GM18867 (cell line): ENCODE measurements around the gene TSC2.
"Not testable (repeated sequence)": the region's sequence is repeated elsewhere in the genome, so short reads cannot be mapped to it uniquely, and the experiment has no call there.

Experiments
- ATAC-seq: cut with Tn5 transposase; IDR thresholded peaks from one replicate; pipeline ENCODE4 v1.9.1; 2021; ENCODE audit warnings: mild to moderate bottlenecking, moderate library complexity; ENCODE audit not compliant: unreplicated experiment

TSC2 gene

DNA sequence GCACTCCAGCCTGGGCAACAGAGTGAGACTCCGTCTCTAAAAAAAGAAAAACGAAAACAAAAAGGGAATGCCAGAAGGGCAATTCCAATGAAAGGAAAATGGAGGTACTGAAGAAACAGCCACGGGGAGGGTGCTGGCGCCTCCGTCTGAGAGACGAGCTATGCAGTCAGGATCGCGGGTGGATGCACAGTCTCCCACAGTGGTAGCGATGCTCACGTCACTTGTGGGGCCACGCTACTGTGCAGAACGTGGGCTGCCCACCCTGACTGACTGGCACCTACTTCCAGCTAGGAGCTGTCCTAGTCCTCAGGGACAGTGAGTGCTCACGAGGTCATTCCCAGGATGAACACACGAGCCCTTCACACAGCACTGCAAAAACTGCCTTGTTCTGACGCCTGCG, 53.8 kb downstream of the TSC2 start:
- not testable (repeated sequence) for ATAC-seq

DNA sequence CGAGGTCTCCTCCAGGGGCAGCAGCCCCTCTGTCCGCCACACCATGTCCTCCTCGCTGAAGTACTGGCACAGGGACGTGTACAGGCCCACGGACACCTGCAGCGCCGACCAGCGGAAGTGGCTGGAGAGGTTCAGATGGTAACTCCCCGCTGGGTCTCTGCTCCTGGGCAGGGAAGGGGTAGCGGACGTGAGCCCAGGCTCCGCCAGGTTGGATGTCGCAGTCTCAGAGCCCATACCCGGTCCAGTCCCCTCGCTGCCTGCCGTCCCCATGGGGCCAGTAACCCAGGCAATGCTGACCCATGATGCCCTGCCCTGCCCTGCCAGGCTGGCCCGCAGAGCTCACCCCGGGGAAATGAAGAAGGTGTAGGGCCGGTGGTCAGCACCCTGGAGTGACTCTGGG, 54.7 kb downstream of the TSC2 start:
- ATAC-seq = no peak

DNA sequence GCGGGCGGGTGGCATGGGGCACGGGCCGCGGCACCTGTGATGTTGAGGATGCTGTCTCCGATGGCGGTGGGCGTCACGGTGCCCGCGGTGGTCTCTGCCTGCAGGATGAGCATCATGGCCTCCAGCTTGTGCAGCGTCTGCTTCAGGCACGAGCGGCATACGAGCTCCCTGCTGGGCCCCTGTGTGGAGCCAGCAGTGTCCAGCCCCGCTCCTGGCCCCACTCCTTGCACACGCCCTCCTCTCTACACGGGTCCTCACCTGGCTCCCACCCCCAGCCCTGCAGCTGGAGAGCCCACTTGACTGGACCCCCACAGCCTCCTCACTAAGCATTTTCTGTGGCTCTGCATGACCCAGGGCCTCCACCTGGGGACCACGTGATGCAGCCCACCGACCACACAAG, 56.7 kb downstream of the TSC2 start:
- not testable (repeated sequence) for ATAC-seq

DNA sequence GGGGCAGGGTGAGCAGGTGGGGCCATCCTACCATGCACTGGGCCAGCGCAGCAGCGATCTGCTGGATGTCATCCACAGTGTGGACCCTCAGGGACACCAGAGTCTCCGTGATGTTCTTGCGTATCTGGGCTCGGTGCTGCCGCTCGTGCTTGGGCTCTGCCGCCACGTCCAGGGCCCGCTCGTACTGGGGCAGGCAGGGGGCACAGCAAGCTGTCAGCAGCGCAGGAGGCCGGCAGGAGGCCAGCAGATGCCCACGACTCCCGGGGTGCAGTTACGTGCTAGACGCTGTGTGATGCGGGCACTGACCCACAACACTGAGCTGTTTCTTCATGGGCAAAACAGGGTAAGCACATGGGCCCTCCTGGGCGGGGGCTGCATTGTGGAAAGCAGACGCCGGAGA, 57.5 kb downstream of the TSC2 start:
- ATAC-seq = not testable (repeated sequence)

DNA sequence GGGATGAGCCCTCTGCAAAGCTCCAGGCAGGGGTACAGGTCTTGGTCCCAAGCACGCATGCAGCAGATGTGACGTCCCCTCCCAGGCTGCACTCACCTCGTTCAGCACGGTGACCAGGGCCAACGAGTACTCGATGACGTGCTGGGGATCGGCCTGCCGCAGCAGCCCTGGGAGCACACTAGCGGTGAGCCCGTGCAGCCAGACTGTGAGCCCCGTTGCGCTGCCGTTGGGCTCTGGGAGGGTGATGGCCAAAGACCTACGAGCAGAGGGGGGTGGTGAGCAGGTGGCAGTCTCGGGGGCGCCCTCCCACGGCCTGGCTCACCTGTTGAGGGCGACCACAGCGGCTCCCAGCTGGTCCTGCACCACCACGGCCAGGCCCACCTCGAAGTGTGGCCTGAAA, 58.0 kb downstream of the TSC2 start:
- ATAC-seq = not testable (repeated sequence)

DNA sequence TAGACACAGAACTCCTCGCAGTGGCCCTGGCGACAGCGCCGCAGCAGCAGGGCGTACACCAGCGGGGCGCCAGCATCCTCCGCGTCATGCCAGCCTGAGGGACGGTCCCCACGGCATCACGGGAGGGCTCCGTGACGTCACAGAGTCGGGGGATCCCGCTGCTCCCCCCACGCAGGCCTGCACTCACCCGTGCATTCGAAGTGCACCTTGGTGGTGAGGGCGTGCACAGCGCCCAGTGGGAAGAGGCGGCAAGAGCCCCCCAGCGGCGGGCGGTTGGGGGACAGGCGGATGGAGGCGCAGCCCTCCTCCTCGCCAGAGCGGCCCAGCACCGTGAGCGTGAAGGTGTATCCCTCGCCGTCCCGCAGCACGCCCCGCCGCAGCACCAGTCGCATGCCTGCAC, 58.4 kb downstream of the TSC2 start:
- not testable (repeated sequence) for ATAC-seq

DNA sequence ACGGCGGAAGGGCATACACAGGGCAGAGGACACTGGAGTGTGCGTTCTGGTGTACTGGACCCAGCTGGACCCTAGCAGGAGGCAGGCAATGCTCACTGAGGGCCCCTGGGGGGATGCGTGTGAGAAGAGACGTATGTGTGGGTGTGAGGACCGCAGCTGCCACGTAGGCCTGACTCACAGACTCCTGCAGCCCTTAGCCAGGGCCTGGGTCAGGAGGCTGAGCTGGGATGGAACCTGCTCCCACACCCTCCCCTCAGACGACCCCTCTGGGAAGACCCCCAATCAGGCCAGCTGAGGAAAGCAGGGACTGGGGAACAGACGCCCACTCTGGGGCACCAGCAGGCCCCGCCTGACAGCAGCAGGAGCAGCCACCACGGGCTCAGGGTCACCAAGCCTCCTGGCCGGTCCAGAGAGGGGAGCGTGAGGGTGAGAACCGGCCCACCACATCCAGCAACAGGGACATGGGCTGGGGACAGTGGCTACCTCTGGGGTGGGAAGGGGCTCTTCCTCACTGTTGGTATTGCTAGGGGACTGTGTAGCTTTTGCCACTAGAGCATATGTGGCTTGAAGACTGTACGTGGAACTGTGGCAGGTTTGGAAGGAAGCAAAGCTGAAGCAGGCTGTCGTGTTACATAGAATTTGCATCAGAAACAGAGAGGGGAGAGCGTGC, 59.5 kb downstream of the TSC2 start:
- not testable (repeated sequence) for ATAC-seq

DNA sequence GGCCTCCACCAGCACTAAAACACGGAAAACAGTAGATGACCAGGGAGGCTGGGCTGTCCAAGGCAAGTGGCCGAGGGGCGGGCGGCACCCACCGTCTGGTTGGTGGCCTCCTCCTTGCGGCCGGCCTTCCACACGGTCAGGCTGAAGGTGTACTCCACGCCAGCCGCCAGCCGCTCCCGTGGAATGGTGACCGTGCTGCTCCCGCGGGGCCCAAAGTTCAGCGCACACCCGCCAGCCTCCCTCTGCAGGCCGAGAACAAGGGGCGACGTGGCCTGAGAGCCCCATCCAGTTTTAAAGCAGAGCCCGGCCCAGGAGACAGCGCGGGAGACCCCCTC, 60.0 kb downstream of the TSC2 start:
- not testable (repeated sequence) for ATAC-seq

DNA sequence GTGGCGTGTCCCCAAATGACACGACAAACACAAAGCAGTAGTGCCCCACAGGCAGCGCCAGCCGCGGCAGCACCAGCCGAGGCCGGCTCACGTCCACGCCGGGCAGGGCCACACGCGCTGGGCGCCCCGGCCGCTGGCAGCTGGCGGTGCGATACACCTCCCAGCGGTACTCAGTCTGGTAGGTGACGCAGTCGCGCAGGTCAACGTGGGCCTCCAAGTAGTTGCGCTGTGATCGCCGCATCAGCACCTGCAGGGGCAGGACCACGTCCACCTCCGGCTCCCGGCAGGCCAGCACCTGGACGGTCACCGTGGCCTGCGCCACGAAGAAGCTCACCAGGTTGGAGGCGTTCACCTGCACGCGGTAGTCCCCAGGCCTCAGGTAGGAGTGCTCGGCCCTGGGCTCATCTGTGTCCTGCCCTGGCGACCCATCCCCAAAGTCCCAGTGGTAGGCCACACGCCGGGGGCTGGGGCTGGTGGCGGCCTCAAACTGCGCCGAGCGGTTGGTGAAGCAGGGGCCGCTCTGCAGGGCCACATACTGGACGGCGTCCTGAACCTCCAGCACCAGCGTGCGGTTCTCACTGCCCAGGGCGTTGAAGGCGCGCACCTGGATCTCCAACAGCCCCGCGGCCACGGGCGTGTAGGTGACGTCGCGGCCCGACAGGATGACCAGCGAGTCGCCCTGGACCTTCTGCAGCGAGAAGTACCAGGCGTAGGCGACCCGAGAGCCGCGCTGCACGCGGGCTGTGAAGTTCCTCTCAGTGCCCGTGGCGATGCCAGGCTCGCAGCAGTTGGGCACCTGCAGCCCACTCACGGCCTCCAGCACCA, 60.9 kb downstream of the TSC2 start:
- ATAC-seq = not testable (repeated sequence)

DNA sequence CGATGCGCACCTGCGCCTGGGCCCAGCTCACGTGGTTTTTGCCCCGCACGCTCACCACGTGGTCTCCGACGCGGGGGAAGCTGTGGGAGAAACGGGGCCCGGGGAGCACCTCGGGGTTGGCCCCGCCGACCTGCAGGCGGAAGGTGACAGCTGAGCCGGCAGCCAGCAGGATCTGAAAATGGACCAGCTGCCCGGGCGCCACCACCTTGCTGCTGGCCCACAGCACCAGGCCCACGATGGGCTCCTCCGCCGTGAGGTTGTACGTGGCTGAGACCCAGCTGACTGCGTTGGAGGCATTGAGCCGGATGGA, 61.4 kb downstream of the TSC2 start:
- not testable (repeated sequence) for ATAC-seq

DNA sequence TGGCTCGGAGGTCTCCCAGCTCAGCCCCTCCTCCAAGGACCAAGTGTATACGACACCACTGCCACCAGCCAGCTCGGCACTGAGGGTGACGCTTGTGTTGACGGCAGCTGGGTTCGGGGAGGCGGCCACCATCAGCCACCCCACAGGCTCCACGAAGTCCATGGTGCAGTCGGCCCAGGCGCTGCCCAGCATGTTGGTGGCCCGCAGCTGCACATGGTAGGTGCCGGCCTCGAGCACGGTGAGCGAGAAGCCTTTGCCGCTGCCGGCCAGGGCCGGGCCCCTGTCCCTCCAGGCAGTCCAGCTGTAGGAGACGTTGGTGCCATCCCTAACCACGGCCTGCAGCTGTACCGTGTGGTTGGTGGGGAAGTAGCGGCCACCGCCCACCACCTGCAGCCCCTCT, 62.1 kb downstream of the TSC2 start:
- not testable (repeated sequence) for ATAC-seq

DNA sequence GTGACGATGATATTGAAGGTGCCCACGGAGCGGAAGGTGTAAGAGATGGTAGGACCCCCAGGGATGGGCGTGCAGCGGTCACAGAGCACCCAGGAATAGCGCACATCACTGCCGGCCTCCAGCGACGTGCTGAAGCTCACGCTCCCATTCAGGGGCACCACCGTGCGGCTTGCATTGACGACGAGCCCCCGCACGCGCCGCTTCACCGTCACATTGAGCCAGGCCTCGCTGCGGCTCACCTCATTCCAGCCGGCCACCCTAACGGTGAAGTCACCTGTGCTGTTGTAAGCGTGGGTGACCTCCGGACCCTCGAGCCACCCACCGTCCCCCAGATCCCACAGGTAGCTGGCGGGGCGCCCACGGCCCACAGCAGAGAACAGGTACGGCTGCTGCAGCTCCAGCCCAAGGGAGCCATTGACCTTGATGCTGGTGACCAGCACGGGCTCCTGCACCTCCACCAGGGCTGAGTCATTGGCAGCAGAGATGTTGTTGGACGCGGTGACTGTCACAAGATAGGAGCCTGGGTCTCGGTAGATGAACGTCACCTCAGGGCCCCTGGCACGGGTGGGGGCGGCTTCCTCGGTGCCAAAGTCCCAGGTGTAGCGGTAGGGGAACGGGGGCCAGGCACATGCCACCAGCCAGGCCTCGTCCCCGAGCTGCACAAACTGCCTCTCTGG, 62.7 kb downstream of the TSC2 start:
- ATAC-seq = not testable (repeated sequence)

DNA sequence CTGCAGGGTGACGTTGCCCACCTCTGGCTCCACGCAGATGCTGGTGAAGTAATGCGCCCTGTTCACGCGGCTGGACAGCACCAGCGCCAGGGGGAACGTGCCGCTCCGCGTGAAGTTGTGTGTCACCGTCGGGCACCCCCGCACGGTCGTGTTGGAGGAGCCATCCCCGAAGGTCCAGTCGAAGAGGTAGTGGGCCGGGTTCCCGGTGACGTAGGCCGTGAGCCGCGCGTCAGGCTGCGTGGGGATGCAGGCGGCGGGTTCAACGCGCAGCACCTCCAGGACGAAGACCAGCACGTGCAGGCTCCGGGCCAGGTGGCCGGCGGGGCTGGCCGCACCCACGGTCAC, 63.2 kb downstream of the TSC2 start:
- ATAC-seq = not testable (repeated sequence)

DNA sequence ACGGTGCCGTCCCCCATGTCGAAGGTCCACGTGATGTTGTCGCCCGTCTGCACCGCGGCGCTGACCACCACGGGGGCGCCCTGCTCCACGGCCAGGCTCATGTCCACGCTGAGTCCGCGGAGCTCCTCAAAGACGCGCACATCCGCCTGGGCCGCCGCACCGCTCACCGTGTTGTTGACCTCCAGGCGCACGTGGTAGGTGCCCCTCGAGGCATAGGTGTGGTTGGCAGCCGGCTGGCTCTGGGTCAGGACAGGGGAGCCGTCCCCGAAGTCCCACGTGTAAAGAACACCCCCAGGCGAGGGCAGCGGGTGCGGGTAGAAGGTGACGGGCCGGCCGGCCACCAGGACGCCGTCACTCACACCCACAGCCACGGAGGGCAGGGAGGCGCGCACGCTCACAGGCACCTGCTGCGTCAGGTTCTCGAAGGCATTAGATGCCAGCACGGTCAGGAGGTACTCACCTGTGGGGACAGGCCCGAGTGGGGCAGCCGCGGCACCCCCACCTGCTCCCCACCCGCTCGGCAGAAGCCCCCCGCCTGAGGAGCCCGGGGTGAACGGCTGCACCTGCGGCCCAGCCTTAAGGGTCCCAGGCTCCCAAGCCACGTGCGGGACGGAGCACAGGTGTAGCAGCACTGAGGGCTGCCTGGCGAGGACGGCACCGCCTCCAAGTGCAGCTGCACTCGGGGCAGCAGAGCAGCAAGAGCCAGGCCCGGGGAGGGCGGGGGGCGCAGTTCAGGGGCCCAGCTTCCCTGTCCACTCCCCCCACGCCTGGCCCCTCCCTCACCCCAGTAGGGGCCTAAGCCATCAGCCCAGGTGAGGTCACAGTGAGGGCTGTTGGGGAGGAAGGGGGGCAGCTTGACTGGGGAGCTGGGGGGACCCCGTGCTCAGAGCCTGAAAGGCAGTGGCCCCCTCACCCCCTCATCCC, 63.9 kb downstream of the TSC2 start:
- ATAC-seq = not testable (repeated sequence)

DNA sequence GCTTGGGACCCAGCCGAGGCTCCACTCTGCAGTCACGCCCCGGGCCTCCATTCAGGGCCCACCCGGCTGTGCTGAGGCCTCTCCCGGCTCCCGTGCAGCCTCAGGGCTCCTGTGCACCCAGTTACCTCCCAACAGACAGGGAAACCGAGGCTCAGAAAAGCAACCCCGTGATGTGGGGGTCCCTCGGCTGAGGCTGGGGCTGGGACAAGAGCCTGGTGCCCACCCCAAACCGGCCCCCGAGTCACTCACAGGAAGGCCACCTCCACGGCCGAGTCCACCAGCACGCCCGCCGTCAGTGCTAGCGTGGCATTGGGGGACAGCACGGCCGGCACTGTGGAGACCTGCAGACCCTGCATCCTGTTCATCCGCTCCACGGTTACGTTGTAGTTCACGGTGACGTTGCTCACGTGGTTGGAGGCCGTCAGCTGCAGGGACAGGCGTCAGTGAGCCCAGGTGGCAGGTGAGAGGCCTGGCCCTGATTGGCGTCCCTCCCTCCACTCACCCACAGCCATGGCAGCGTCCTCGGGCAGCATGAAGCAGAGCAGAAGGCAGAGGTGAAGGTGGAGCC, 64.8 kb downstream of the TSC2 start:
- not testable (repeated sequence) for ATAC-seq

DNA sequence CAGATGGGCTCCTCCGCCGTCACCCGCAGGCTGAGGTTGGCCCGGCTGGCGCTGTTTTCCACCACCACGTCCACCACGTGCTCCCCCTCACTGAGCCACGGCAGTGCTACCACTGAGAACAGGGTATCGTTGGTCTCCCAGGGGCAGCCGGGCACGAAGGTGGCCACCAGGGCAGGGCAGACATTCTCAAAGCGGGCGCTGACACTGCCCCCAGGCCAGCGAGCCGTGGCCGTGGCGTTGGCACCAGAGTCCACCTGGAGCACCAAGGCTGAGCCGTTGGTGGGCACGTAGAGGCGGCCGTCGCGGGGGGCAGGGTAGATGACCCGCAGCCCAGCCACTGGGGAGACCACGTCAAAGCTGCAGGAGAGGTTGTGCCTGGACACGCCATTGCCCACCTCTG, 66.4 kb downstream of the TSC2 start:
- not testable (repeated sequence) for ATAC-seq

DNA sequence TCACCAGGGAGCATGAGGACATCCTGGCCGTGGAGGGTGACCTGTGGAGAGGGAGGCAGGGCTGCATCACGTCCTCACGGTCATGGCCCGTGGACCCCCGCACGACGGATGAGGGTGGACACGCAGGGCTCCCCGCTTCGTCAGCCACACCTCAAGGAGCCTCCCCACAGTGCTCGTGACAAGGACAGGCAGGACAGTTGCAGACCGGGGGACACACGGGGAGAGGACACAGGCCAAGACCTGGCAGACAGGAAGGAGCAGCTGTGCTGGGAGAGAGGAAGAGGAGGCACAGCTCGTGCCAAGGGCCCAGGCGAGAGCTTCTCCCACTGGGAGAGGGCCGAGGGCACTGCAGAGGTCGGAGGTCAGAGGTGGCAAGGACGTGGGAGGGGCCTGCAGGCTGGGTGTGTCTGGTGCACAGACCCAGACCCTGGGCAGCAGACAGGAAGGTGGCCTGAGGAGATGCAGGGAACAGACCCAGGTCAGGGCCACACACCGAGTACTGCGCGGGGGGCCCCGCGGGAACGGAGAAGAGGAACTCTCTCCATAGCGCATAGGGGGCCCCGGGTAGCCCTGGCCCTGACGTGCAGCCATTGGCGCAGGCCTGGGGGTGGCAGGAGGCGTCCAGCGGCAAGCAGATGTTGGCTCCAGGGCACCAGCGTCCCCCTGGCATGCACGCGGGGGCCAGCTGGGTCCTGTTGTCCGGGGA, 67.3 kb downstream of the TSC2 start:
- not testable (repeated sequence) for ATAC-seq

DNA sequence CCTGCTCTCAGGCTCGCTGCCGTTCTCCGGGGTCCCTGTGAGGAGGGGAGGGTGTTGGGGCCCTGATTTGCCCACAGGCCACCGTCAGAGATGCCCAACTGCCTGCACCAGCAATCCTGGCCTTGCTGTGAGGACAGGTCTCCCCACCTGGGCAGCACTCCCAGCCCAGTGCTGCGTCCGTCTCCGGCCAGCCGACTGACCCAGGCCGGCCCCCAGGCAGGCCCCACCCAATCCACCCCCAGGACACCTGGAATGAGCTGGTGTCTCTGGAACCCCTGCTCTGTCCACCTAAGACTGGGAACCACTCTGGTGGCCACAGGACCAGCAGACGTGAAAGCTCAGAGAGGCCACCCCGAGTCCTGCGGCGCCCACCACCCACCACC, 67.8 kb downstream of the TSC2 start:
- ATAC-seq = no peak

DNA sequence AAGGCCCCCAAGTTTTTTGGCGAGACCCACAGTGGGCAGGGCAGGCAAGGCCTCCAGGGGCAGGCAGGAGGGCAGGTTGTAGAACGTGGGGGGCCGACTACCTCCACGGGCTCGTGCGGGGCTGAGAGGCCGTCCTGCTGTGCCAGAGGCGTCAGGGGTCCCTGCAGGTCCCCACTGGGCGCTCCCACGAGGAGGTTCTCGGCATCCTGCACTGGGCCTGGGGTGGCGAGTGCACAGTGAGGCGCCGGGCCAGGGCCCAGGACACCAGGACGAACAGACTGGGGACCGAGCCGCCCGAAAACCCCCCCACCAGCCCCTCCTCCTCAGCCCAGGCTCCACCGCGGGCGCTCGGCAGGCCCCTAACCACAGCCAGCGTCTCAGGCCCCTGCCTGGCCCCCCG, 68.6 kb downstream of the TSC2 start:
- not testable (repeated sequence) for ATAC-seq

DNA sequence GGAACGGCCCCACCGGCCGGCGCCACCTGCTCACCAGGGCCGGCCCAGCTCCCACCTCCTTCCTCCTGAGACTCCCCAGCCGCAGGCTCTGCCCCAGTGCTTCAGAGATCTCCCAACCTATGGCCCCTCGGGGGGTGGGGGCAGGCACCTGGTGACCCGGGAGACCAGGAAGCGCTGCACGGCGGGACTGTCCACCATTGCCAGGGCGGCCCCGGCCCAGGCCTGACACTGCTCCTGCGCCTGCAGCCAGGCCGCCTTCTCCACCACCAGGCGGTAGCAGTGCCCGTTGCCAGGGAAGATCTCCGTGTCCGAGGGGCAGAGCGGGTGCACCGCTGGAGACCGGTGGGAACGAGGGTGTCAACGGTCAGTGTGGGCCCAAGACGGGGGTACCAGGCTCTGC, 69.6 kb downstream of the TSC2 start:
- ATAC-seq = not testable (repeated sequence)
